ENCODE measurements around the gene TAF3.

Gene TAF3

GRCh38 chr10:7932301-7933036, 114.2 kb downstream of the TAF3 start:
- Histone ChIP-seq H3K9ac (ENCODE audit: low read length) (no peak overlapping the region), H3K4me1 (ENCODE audit: control insufficient read depth, insufficient read depth, low read length) (no peaks in the 10 kb centered on the region), H3K4me3 (ENCODE audit: low read length) (no peak overlapping the region), H3K36me3 (ENCODE audit: control insufficient read depth, insufficient read depth, low read length) (no peaks in the 10 kb centered on the region), H3K27me3 (ENCODE audit: control insufficient read depth, insufficient read depth, low read length) (no peaks in the 10 kb centered on the region), H3K27ac (ENCODE audit: low read depth, low read length) (no peak overlapping the region)

DNA sequence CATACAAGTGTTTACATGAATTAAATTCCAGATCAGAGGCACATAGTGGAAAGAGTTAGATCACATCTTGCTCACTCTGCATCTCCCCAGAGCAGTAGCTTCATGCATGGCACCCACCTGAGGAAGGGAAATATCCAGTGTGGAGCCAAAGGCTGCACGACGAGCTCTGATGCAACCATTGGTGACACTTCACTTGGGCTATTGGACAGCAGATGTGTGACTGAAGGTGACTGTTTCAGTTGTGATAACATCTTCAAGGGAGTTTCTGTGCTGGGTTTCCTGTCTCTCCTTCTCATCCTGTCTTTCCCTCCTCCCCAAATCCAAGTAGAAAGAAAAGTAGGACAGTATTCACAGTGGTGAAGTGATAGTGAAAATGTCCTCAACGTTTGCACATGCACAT, 115.0 kb downstream of the TAF3 start:
- H3K27ac ChIP-seq (ENCODE audit: low read depth, low read length) = no peak overlapping the region
- no peak overlapping the region for H3K4me3 ChIP-seq (ENCODE audit: low read length)
- no peak overlapping the region for H3K9ac ChIP-seq (ENCODE audit: low read length)
- no peaks in the 10 kb centered on the region for H3K36me3 ChIP-seq (ENCODE audit: control insufficient read depth, insufficient read depth, low read length)
- H3K27me3 ChIP-seq (ENCODE audit: control insufficient read depth, insufficient read depth, low read length) = no peaks in the 10 kb centered on the region
- no peaks in the 10 kb centered on the region for H3K4me1 ChIP-seq (ENCODE audit: control insufficient read depth, insufficient read depth, low read length)

DNA sequence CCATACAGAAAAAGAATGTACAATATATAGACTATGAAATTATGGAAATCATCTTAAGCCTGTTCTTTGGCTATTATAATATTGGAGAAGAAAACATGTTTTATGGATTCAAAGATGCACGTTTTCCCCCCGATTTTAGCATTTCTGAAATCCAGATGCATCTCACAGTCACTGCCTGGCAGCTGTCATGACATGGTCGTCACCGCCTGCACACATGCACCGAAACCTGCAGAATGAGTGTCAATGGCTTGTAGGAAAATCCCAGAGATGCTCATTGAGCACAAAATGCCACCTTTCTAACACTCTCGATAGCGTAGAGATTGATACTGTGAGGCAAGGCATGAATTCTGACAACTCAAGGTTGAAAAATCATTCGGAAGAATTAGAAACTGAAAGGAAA, 115.5 kb downstream of the TAF3 start:
- Histone ChIP-seq H3K36me3 (ENCODE audit: control insufficient read depth, insufficient read depth, low read length) (no peaks in the 10 kb centered on the region), H3K9ac (ENCODE audit: low read length) (no peak overlapping the region), H3K4me3 (ENCODE audit: low read length) (no peak overlapping the region), H3K27ac (ENCODE audit: low read depth, low read length) (no peak overlapping the region), H3K27me3 (ENCODE audit: control insufficient read depth, insufficient read depth, low read length) (no peaks in the 10 kb centered on the region), H3K4me1 (ENCODE audit: control insufficient read depth, insufficient read depth, low read length) (no peaks in the 10 kb centered on the region)

- Histone ChIP-seq H3K36me3 (ENCODE audit: control insufficient read depth, insufficient read depth, low read length) (no peaks in the 10 kb centered on the region), H3K27me3 (ENCODE audit: control insufficient read depth, insufficient read depth, low read length) (no peaks in the 10 kb centered on the region), H3K4me3 (ENCODE audit: low read length) (no peak overlapping the region), H3K4me1 (ENCODE audit: control insufficient read depth, insufficient read depth, low read length) (no peaks in the 10 kb centered on the region), H3K9ac (ENCODE audit: low read length) (no peak overlapping the region), H3K27ac (ENCODE audit: low read depth, low read length) (no peak overlapping the region)
These were observed 119.1 kb downstream of the TAF3 start for GRCh38 chr10:7937315-7937945.

- Histone ChIP-seq H3K36me3 (ENCODE audit: control insufficient read depth, insufficient read depth, low read length) (no peaks in the 10 kb centered on the region), H3K27ac (ENCODE audit: low read depth, low read length) (no peak overlapping the region), H3K4me1 (ENCODE audit: control insufficient read depth, insufficient read depth, low read length) (no peaks in the 10 kb centered on the region), H3K27me3 (ENCODE audit: control insufficient read depth, insufficient read depth, low read length) (no peaks in the 10 kb centered on the region), H3K4me3 (ENCODE audit: low read length) (no peak overlapping the region), H3K9ac (ENCODE audit: low read length) (no peak overlapping the region)
These were observed 123.3 kb downstream of the TAF3 start for GRCh38 chr10:7941576-7941975.

GRCh38 chr10:7942316-7942715, 124.0 kb downstream of the TAF3 start:
- no peaks in the 10 kb centered on the region for H3K27me3 ChIP-seq (ENCODE audit: control insufficient read depth, insufficient read depth, low read length)
- H3K36me3 ChIP-seq (ENCODE audit: control insufficient read depth, insufficient read depth, low read length) = no peaks in the 10 kb centered on the region
- no peak overlapping the region for H3K4me3 ChIP-seq (ENCODE audit: low read length)
- no peaks in the 10 kb centered on the region for H3K4me1 ChIP-seq (ENCODE audit: control insufficient read depth, insufficient read depth, low read length)
- H3K9ac ChIP-seq (ENCODE audit: low read length) = no peak overlapping the region
- H3K27ac ChIP-seq (ENCODE audit: low read depth, low read length) = no peak overlapping the region

DNA sequence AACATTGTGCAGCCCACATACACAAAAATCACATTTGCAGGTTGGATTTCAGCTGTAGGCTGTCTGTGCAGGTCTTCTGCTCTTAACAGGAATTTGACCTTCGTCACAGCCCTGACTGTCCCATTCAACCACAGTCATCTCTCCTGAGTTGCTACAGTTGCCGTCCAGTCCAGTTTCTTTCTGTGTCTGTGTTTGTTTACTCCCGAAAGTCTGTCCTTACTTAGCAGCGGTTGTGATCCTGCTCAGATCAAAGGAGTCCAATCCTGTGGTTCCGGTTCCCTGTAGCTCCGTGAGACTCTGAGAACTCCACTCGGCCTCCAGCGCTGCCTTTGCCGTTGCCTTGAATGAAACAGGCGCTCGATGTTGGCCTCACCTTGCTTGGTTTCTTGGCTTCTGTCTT, 124.6 kb downstream of the TAF3 start:
- H3K27me3 ChIP-seq (ENCODE audit: control insufficient read depth, insufficient read depth, low read length) = no peaks in the 10 kb centered on the region
- H3K27ac ChIP-seq (ENCODE audit: low read depth, low read length) = no peak overlapping the region
- H3K4me3 ChIP-seq (ENCODE audit: low read length) = no peak overlapping the region
- H3K36me3 ChIP-seq (ENCODE audit: control insufficient read depth, insufficient read depth, low read length) = no peaks in the 10 kb centered on the region
- H3K9ac ChIP-seq (ENCODE audit: low read length) = no peak overlapping the region
- no peaks in the 10 kb centered on the region for H3K4me1 ChIP-seq (ENCODE audit: control insufficient read depth, insufficient read depth, low read length)

GRCh38 chr10:7944215-7944480, 125.8 kb downstream of the TAF3 start:
- no peak overlapping the region for H3K9ac ChIP-seq (ENCODE audit: low read length)

GRCh38 chr10:7944537-7944936, 126.2 kb downstream of the TAF3 start:
- H3K4me1 ChIP-seq (ENCODE audit: control insufficient read depth, insufficient read depth, low read length) = no peaks in the 10 kb centered on the region
- no peak overlapping the region for H3K27ac ChIP-seq (ENCODE audit: low read depth, low read length)
- no peaks in the 10 kb centered on the region for H3K27me3 ChIP-seq (ENCODE audit: control insufficient read depth, insufficient read depth, low read length)
- H3K4me3 ChIP-seq (ENCODE audit: low read length) = no peak overlapping the region
- H3K9ac ChIP-seq (ENCODE audit: low read length) = no peak overlapping the region
- no peaks in the 10 kb centered on the region for H3K36me3 ChIP-seq (ENCODE audit: control insufficient read depth, insufficient read depth, low read length)

More at GRCh38 chr10:7944215-7944480, 125.8 kb downstream of the TAF3 start:
- Histone ChIP-seq H3K27me3 (ENCODE audit: control insufficient read depth, insufficient read depth, low read length) (no peaks in the 10 kb centered on the region), H3K27ac (ENCODE audit: low read depth, low read length) (no peak overlapping the region), H3K4me3 (ENCODE audit: low read length) (no peak overlapping the region), H3K36me3 (ENCODE audit: control insufficient read depth, insufficient read depth, low read length) (no peaks in the 10 kb centered on the region), H3K4me1 (ENCODE audit: control insufficient read depth, insufficient read depth, low read length) (no peaks in the 10 kb centered on the region)

GRCh38 chr10:7945034-7945433, 126.7 kb downstream of the TAF3 start:
- Histone ChIP-seq H3K4me1 (ENCODE audit: control insufficient read depth, insufficient read depth, low read length) (no peaks in the 10 kb centered on the region), H3K27me3 (ENCODE audit: control insufficient read depth, insufficient read depth, low read length) (no peaks in the 10 kb centered on the region), H3K27ac (ENCODE audit: low read depth, low read length) (no peak overlapping the region), H3K36me3 (ENCODE audit: control insufficient read depth, insufficient read depth, low read length) (no peaks in the 10 kb centered on the region), H3K4me3 (ENCODE audit: low read length) (no peak overlapping the region), H3K9ac (ENCODE audit: low read length) (no peak overlapping the region)

DNA sequence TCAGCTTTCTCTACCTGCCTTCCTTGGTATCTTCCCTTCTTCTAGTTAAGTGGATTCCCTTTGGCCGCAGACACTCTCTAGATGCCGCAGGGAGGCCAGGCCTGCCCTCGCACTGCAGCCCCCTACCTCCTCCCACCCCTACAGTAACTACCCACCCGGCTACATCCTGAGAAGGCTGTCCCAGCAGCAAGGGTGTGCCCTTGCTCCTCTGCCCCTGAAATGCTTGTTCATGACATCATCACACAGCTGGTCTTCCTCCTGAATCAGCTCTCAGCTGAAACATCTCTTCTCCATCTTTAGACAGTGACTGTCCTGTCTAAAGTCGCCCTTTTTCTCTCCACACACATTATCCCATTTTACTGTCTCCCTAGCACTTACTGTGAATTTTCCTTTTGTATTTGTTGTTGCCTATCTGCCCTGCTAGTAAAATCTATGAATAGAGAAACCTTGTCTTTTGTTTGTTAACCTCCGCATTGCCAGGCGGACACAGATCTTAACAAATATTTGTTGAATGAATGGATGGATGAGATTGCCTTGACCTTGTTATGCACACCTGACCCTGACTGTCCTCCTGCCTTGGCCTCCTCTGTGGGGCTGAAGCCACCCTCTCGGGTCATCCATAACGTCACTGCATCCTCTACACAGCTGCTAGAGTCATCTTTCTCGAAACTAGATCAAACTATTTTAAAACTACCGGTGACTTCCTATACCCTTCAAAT, 127.3 kb downstream of the TAF3 start:
- Histone ChIP-seq H3K36me3 (ENCODE audit: control insufficient read depth, insufficient read depth, low read length) (no peaks in the 10 kb centered on the region), H3K27me3 (ENCODE audit: control insufficient read depth, insufficient read depth, low read length) (no peaks in the 10 kb centered on the region), H3K27ac (ENCODE audit: low read depth, low read length) (no peak overlapping the region), H3K4me1 (ENCODE audit: control insufficient read depth, insufficient read depth, low read length) (no peaks in the 10 kb centered on the region), H3K4me3 (ENCODE audit: low read length) (no peak overlapping the region), H3K9ac (ENCODE audit: low read length) (no peak overlapping the region)

DNA sequence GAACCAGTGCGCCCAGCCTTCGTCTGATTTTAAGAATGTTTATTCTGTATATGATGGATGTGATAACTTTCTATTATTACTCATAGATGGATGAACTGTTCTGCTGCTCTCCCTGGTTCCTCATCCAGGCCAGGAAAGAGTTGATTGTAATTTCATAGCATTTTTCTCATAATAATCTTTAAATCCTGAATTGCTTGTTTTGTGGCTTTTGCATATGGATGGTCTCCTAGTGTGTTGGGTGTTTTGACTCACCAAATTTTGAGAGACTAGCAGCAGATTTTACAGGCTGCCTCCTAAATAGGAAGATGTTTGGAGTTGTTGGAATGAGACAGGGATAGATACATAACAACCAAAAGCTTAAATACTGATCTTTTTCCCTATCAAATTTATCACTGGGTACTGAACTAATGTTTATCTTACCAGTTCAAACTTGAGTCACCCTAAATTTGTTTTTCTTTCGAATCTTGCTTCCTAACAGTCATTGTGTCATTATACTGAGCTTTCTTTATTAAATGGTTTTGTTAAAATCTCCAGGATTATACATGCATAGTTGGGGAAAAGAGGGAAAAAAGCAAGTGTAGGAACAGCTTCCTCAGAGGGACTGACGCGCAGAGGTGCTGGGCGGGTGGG, 130.2 kb downstream of the TAF3 start:
- Histone ChIP-seq H3K4me1 (ENCODE audit: control insufficient read depth, insufficient read depth, low read length) (no peaks in the 10 kb centered on the region), H3K4me3 (ENCODE audit: low read length) (no peak overlapping the region), H3K9ac (ENCODE audit: low read length) (no peak overlapping the region), H3K27ac (ENCODE audit: low read depth, low read length) (no peak overlapping the region), H3K27me3 (ENCODE audit: control insufficient read depth, insufficient read depth, low read length) (no peaks in the 10 kb centered on the region), H3K36me3 (ENCODE audit: control insufficient read depth, insufficient read depth, low read length) (no peaks in the 10 kb centered on the region)
